PC-9 (cell line): ENCODE measurements around the gene IQSEC1. TPM values are rescaled to one million over a fixed set of nuclear protein-coding genes. Genes with fewer than 3 reads are reported as not detected.
A peak's percentile ranks its signal among the peaks of the same experiment; 100 is the strongest.

Experiments used
- BruUV-seq: library from RNA; stranded (reverse); fragments of 400-500 nt; replicated peaks from 2 replicates; lab custom pipeline; 2021; lab: Mats Ljungman, UMichigan
- CTCF ChIA-PET: fragments of 300-600 bp; sonication (Branson Sonifier 250); formaldehyde crosslinking; loops from one replicate; lab custom pipeline; 2022; ENCODE audit warnings: antibody characterized with exemption; lab: Charles Lee
- POLR2A ChIA-PET: fragments of 300-600 bp; sonication (Branson Sonifier 250); formaldehyde crosslinking; loops from one replicate; lab custom pipeline; 2022; ENCODE audit warnings: antibody characterized with exemption; ENCODE audit not compliant: unreplicated experiment; lab: Charles Lee
- DNase-seq, 2 experiments: peaks; one replicate each; pipeline versions ENCODE4 v3.0.0 to v3.0.0-alpha.2; 2015 to 2022; ENCODE audit warnings: mixed read lengths in 1 of 2
- H2AFZ ChIP-seq: fragments of 200-600 bp; sonication (generic); 2 replicates; pipeline ENCODE4 v1.8.1; 2017; ENCODE audit warnings: antibody characterized with exemption
- H3F3A ChIP-seq: fragments of 200-600 bp; sonication (generic); 2 replicates; pipeline ENCODE4 v1.8.1; 2017; ENCODE audit warnings: antibody characterized with exemption, mild to moderate bottlenecking, low read depth; ENCODE audit not compliant: insufficient read depth
- H3K27ac ChIP-seq: fragments of 200-600 bp; sonication (generic); 2 replicates; pipeline ENCODE4 v1.6.1; 2016; ENCODE audit warnings: mixed run types
- H3K27me3 ChIP-seq: fragments of 200-600 bp; sonication (generic); 2 replicates; pipeline ENCODE4 v1.6.1; 2016; ENCODE audit warnings: low read depth, mixed run types; ENCODE audit not compliant: insufficient read depth
- H3K36me3 ChIP-seq: fragments of 200-600 bp; sonication (generic); 2 replicates; pipeline ENCODE4 v1.6.1; 2016; ENCODE audit warnings: low read depth, mixed run types
- H3K4me1 ChIP-seq: fragments of 200-600 bp; sonication (generic); replicated peaks from 2 replicates; pipeline ENCODE4 v1.6.1; 2016; ENCODE audit warnings: mixed run types; ENCODE audit not compliant: insufficient read depth
- H3K4me2 ChIP-seq: fragments of 200-600 bp; sonication (generic); 2 replicates; pipeline ENCODE4 v1.6.1; 2017; ENCODE audit warnings: mixed run types
- H3K4me3 ChIP-seq: fragments of 200-600 bp; sonication (generic); 2 replicates; pipeline ENCODE4 v1.6.1; 2016; ENCODE audit warnings: mixed run types
- H3K79me2 ChIP-seq: fragments of 200-600 bp; sonication (generic); 2 replicates; pipeline ENCODE4 v1.6.1; 2017; ENCODE audit warnings: low read depth, mixed run types
- H3K9me2 ChIP-seq: fragments of 200-600 bp; sonication (generic); 2 replicates; pipeline ENCODE4 v1.8.1; 2017; ENCODE audit warnings: mild to moderate bottlenecking; ENCODE audit not compliant: insufficient read depth
- H3K9me3 ChIP-seq: fragments of 200-600 bp; sonication (generic); 2 replicates; pipeline ENCODE4 v1.8.1; 2016; ENCODE audit warnings: low read depth; ENCODE audit not compliant: insufficient read depth
- H4K20me1 ChIP-seq: fragments of 200-600 bp; sonication (generic); 2 replicates; pipeline ENCODE4 v1.8.1; 2017; ENCODE audit not compliant: insufficient read depth
- EZH2 ChIP-seq: fragments of 200-600 bp; sonication (generic); IDR thresholded peaks from 2 replicates; pipeline ENCODE4 v1.8.0; 2017; ENCODE audit warnings: antibody characterized with exemption, low read depth
- intact Hi-C: fragments of 100-400 bp; cut with micrococcal nuclease; formaldehyde crosslinking; loops from one replicate; pipeline ENCODE4 v1.10.0; 2022; ENCODE audit not compliant: unreplicated experiment
- total RNA-seq: library from RNA; stranded (reverse); gene quantifications from 2 replicates; pipeline ENCODE4 v1.2.3, GENCODE V29; 2021
- TF ChIP-seq, protein P1 (sequence below): fragments of 200-600 bp; sonication (generic); conservative IDR thresholded peaks from 2 replicates; pipeline ENCODE4 v1.6.1; 2017; ENCODE audit warnings: mixed run types, antibody characterized with exemption, mild to moderate bottlenecking, moderate library complexity

IQSEC1 gene
- total RNA-seq, 1 experiment from 2014 or later: 30.7 TPM

DNA sequence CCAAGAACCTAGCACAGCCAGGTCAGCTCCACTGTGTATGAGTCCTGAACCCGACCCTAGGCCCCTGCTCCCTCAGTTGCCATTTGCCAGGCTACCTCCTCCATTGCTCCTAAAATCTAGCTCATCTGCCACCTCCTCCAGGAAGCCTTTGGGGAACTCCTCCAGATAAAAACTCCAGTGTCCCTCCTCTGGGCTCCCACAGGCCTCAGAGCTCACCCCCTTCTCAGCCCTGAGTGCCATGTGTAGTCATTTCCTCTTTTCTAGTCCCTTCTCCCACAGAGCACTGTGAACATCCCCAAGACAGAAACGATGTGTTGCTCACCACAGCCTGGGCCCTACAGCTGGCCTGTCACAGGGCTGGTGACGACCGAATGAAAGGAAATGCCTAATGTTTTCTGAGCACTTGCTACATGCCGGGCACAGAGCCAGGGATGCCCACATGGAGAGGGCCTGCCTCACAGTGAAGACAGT lies 61.0 kb downstream of the IQSEC1 start:
- POLR2A ChIA-PET: interaction anchor here (1.1 kb wide), 1 partner anchor 10 kb away, joined by 16 read pairs; no protein-coding TSS in a partner anchor

DNA sequence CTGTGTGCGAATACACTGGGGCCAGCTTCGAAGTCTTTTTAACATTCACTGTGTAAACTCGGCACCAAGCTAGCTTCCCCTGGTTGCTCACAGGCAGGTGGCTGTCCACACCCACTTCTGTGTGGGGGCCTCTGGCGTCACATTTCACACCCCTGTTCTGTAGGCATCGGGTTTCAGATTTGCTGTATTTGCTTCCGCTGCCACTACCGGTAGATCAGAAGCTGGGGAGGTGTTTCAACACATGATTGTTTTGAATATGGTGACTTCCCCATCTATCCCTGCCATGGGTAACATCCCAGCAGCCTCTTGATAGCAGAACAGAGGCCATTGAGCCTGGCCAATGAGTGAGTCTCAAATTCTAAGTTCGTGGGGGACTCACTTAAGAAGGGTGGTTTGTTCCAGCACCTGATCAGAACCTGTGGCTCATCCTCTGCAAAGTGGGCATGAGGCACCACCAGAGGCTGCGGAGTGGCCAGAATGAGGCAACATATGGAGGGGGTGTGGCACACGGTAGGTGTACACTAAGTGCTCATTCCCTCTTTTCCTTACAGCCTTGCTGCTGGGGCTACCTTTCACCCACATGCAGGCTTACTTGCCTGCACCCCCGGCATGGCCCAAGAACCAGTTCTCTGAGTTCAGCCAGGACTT lies 61.5 kb downstream of the IQSEC1 start:
- CTCF ChIA-PET: interaction anchor here (1.1 kb wide), 1 partner anchor 80 kb away, joined by 3 read pairs; no protein-coding TSS in a partner anchor
- H3F3A ChIP-seq: peaks cover 31% of the 10 kb centered on the region
- H3K9me2 ChIP-seq: no peaks in the 10 kb centered on the region
- H3K27ac ChIP-seq: peak overlapping the region; percentile 75
- BruUV-seq: no TSS peak
- no peaks in the 10 kb centered on the region for H4K20me1 ChIP-seq
- H3K9me3 ChIP-seq: no peaks in the 10 kb centered on the region
- 0 out of 2 replicates have a peak, but pooled peaks cover 19% of the 10 kb centered on the region for H3K79me2 ChIP-seq
- POLR2A ChIA-PET: interaction anchor here (1.1 kb wide), 1 partner anchor 11 kb away, joined by 16 read pairs; no protein-coding TSS in a partner anchor
- 0 out of 2 replicates have a peak overlapping the region, but pooled peaks have one; percentile 47 for H2AFZ ChIP-seq
- TF ChIP-seq EZH2: no peak
- TF ChIP-seq, protein P1, sequence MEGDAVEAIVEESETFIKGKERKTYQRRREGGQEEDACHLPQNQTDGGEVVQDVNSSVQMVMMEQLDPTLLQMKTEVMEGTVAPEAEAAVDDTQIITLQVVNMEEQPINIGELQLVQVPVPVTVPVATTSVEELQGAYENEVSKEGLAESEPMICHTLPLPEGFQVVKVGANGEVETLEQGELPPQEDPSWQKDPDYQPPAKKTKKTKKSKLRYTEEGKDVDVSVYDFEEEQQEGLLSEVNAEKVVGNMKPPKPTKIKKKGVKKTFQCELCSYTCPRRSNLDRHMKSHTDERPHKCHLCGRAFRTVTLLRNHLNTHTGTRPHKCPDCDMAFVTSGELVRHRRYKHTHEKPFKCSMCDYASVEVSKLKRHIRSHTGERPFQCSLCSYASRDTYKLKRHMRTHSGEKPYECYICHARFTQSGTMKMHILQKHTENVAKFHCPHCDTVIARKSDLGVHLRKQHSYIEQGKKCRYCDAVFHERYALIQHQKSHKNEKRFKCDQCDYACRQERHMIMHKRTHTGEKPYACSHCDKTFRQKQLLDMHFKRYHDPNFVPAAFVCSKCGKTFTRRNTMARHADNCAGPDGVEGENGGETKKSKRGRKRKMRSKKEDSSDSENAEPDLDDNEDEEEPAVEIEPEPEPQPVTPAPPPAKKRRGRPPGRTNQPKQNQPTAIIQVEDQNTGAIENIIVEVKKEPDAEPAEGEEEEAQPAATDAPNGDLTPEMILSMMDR: no peak
- no peaks in the 10 kb centered on the region for H3K36me3 ChIP-seq
- H3K27me3 ChIP-seq: no peaks in the 10 kb centered on the region
- peak overlapping the region; percentile 65 for H3K4me2 ChIP-seq
- H3K4me1 ChIP-seq: peaks cover 62% of the 10 kb centered on the region
- intact Hi-C loops: no loop called here
- H3K4me3 ChIP-seq: peak overlapping the region; percentile 21; the same call in 1 of the 2 replicates
- peak; percentile 77 to 87 for DNase-seq

More for the DNA sequence above, 61.0 kb downstream of the IQSEC1 start:
- Histone ChIP-seq H3K4me1 (peaks cover 62% of the 10 kb centered on the region), H3K9me2 (no peaks in the 10 kb centered on the region), H3K9me3 (no peaks in the 10 kb centered on the region), H2AFZ (no peak overlapping the region), H3K4me3 (peak overlapping the region; percentile 18; the same call in 1 of the 2 replicates), H3F3A (peaks cover 34% of the 10 kb centered on the region), H3K79me2 (0 out of 2 replicates have a peak, but pooled peaks cover 19% of the 10 kb centered on the region), H3K36me3 (no peaks in the 10 kb centered on the region), H3K4me2 (peak overlapping the region; percentile 65), H3K27me3 (no peaks in the 10 kb centered on the region), H3K27ac (peak overlapping the region; percentile 75), H4K20me1 (no peaks in the 10 kb centered on the region)
- intact Hi-C loops: no loop called here
- BruUV-seq: TSS peak; percentile 93
- TF ChIP-seq, protein P1: no peak
- no peak for TF ChIP-seq EZH2
- no peak for DNase-seq
- CTCF ChIA-PET: interaction anchor here (0.6 to 1.1 kb wide), 2 partner anchors 13 to 80 kb away, joined by 3 read pairs; no protein-coding TSS in a partner anchor

DNA sequence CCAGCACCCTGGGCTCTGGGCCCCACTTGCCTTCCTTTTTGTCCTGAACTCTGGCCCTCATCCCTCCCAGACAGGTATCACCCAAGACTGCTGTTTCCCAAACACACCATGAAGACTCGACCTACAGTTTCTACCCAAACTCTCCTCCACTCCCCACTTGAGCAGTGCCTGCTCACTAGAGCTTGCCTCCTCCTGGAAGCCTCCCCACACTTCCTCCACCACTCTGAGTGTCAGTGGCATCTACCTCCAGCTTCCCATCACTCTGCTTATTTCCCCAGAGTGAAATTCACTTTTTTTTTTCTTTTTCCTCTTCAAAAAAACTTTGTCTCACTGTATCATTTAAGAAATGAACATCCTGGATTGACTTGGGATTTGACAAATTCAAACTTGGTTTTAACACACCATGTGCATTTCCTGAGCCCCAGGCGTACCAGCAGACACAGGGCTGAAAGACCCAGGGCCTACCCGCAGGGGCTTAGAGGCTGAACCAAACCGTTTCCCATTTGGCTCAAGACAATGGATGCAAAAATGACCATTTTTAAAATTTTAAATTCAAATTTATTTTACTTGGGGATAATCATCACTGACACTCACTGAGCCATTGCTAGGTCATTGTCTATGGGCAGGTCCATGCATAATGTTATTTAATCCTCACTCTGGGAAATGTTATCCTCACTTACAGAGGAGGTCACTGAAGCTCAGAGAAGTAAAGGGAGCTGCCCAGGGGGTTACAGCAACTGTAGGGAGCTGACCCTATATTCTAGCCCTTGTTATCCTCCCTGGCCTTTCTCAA lies 62.3 kb downstream of the IQSEC1 start:
- Histone ChIP-seq H3K4me3 (no peak overlapping the region), H3K27ac (peak overlapping the region; percentile 75), H3F3A (peaks cover 29% of the 10 kb centered on the region), H2AFZ (0 out of 2 replicates have a peak overlapping the region, but pooled peaks have one; percentile 47), H3K9me3 (no peaks in the 10 kb centered on the region), H3K9me2 (no peaks in the 10 kb centered on the region), H3K36me3 (no peaks in the 10 kb centered on the region), H3K4me1 (peaks cover 59% of the 10 kb centered on the region), H4K20me1 (no peaks in the 10 kb centered on the region), H3K4me2 (peak overlapping the region; percentile 65), H3K27me3 (no peaks in the 10 kb centered on the region), H3K79me2 (0 out of 2 replicates have a peak, but pooled peaks cover 19% of the 10 kb centered on the region)
- intact Hi-C loops: no loop called here
- TF ChIP-seq, protein P1: no peak
- no peak for TF ChIP-seq EZH2
- DNase-seq: no peak
- ChIA-PET POLR2A (interaction anchor here (1.1 kb wide), 1 partner anchor 12 kb away, joined by 16 read pairs; no protein-coding TSS in a partner anchor), CTCF (interaction anchor here (1.1 kb wide), 1 partner anchor 81 kb away, joined by 3 read pairs; no protein-coding TSS in a partner anchor)
- BruUV-seq: TSS peak; percentile 44
